K562 (cell line): Measurements from ENCODE around the gene RABL6. TPM values are rescaled to one million over a fixed set of nuclear protein-coding genes. Genes with fewer than 3 reads are reported as not detected.

ENCODE experiments used
- ATAC-seq: fragments of 200-7000 bp; cut with Tn5 transposase; 3 replicates; pipeline ENCODE4 v1.9.1; 2020; ENCODE audit warnings: moderate library complexity
- Bru-seq: library from RNA; stranded (reverse); fragments of 400-500 nt; gene quantifications from one replicate; lab custom pipeline; 2021; lab: Mats Ljungman, UMichigan
- BruChase-seq, 2 experiments: library from RNA; stranded (reverse); fragments of 400-500 nt; gene quantifications; one replicate each; lab custom pipeline; 2021; lab: Mats Ljungman, UMichigan
- BruUV-seq: library from RNA; stranded (reverse); fragments of 400-500 nt; replicated peaks from 2 replicates; lab custom pipeline; 2021; lab: Mats Ljungman, UMichigan
- CTCF ChIA-PET: fragments of 300-600 bp; formaldehyde crosslinking; extraction: SDS; loops from one replicate; lab custom pipeline; 2021; ENCODE audit warnings: low intra/inter-chr PET ratio; lab: Yijun Ruan, JAX
- POLR2A ChIA-PET: fragments of 300-600, 350-650 bp; sonication (Branson Sonifier 250); formaldehyde crosslinking; extraction: SDS; loops from one replicate; lab custom pipeline; 2021; ENCODE audit warnings: antibody characterized with exemption, inconsistent platforms; lab: Yijun Ruan, JAX
- DNase-seq, 4 experiments: peaks; one replicate each; pipeline versions ENCODE4 v3.0.0 to v3.0.0-alpha.2; 2011 to 2018; ENCODE audit warnings: low spot score in 3 of 4, mixed read lengths in 3 of 4; ENCODE audit errors: extremely low read depth in 1 of 4
- FAIRE-seq: peaks from 2 replicates; lab custom pipeline; 2011; peaks lifted over from hg19 to GRCh38; lab: Jason Lieb, UNC
- H2AFZ ChIP-seq: 2 replicates; pipeline ENCODE4 v1.6.0; 2011; ENCODE audit warnings: low read depth, low read length, control low read depth, inconsistent platforms
- H3K27ac ChIP-seq: fragments of 200-600 bp; 3 replicates; pipeline ENCODE4 v1.8.0; 2011; ENCODE audit warnings: low read depth, mild to moderate bottlenecking, control low read depth, inconsistent platforms, low read length, moderate library complexity, mixed read lengths; ENCODE audit errors: extremely low read depth
- H3K27me3 ChIP-seq, 2 experiments: fragments of 300-600 bp in 1 of 2; 2 replicates in 1 of 2; 3 replicates in 1 of 2; pipeline versions ENCODE4 v1.6.0 to v1.8.0; 2011; ENCODE audit warnings: inconsistent platforms in 2 of 2, low read length in 2 of 2, mild to moderate bottlenecking in 1 of 2, mixed read lengths in 1 of 2, moderate library complexity in 1 of 2; ENCODE audit not compliant: control insufficient read depth in 2 of 2, insufficient read depth in 2 of 2
- H3K36me3 ChIP-seq: fragments of 300-600 bp; 3 replicates; pipeline ENCODE4 v1.8.0; 2011; ENCODE audit warnings: mild to moderate bottlenecking, low read length, inconsistent platforms; ENCODE audit not compliant: control insufficient read depth, insufficient read depth
- H3K4me1 ChIP-seq, 2 experiments: fragments of 200-600 bp in 1 of 2; replicated peaks in 1 of 2; 2 replicates in 1 of 2; 3 replicates in 1 of 2; pipeline versions ENCODE4 v1.5.1 to v1.8.0; 2011; ENCODE audit warnings: inconsistent platforms in 2 of 2, low read length in 2 of 2, mild to moderate bottlenecking in 1 of 2, mixed read lengths in 1 of 2, moderate library complexity in 1 of 2; ENCODE audit not compliant: control insufficient read depth in 2 of 2, insufficient read depth in 2 of 2
- H3K4me2 ChIP-seq: 2 replicates; pipeline ENCODE4 v1.6.1; 2011; ENCODE audit warnings: low read length, control low read depth, inconsistent platforms, mixed read lengths; ENCODE audit not compliant: insufficient read depth
- H3K4me3 ChIP-seq: fragments of 200-600 bp; sonication (generic), shearing (Covaris generic); 2 replicates; pipeline ENCODE4 v1.5.1; 2016; ENCODE audit warnings: control low read depth, inconsistent platforms
- H3K79me2 ChIP-seq: fragments of 200-600 bp; 3 replicates; pipeline ENCODE4 v1.8.0; 2011; ENCODE audit warnings: low read length, inconsistent platforms; ENCODE audit not compliant: control insufficient read depth, insufficient read depth
- H3K9ac ChIP-seq, 2 experiments: 2 replicates each; pipeline versions ENCODE4 v1.6.0 to v1.6.1; 2011; ENCODE audit warnings: low read depth in 2 of 2, low read length in 2 of 2, control low read depth in 1 of 2, inconsistent platforms in 1 of 2, mild to moderate bottlenecking in 1 of 2, mixed read lengths in 1 of 2; ENCODE audit not compliant: insufficient read depth in 1 of 2
- H3K9me1 ChIP-seq: one replicate; pipeline ENCODE4 v1.6.0; 2011; ENCODE audit warnings: inconsistent platforms, mild to moderate bottlenecking, low read length, moderate library complexity; ENCODE audit not compliant: control insufficient read depth, insufficient read depth
- H3K9me3 ChIP-seq: replicated peaks from 2 replicates; pipeline ENCODE4 v1.5.1; 2011; ENCODE audit warnings: low read depth, low read length, inconsistent platforms; ENCODE audit not compliant: control insufficient read depth, insufficient read depth
- H4K20me1 ChIP-seq: replicated peaks from 2 replicates; pipeline ENCODE4 v1.6.1; 2011; ENCODE audit warnings: low read length, inconsistent platforms, mixed read lengths; ENCODE audit not compliant: control insufficient read depth, insufficient read depth
- CHCHD3 ChIP-seq: fragments of 250-450 bp; sonication (Bioruptor Pico); IDR thresholded peaks from 2 replicates; pipeline ENCODE4 v2.1.2; 2022; ENCODE audit warnings: mild to moderate bottlenecking
- HDAC6 ChIP-seq: IDR thresholded peaks from 2 replicates; pipeline ENCODE4 v1.6.1; 2012; ENCODE audit warnings: low read depth, mild to moderate bottlenecking, control low read depth, inconsistent platforms, low read length, moderate library complexity
- POLR2A ChIP-seq: fragments of 450-650 bp; conservative IDR thresholded peaks from 2 replicates; pipeline ENCODE4 v1.6.1; 2016
- POLR3A ChIP-seq: IDR thresholded peaks from 2 replicates; pipeline ENCODE4 v1.6.1; 2011; ENCODE audit warnings: borderline replicate concordance, mild to moderate bottlenecking, moderate library complexity; ENCODE audit not compliant: insufficient read length, insufficient read depth; ENCODE audit errors: extremely low read depth
- SMAD1 ChIP-seq: fragments of 150-350 bp; IDR thresholded peaks from 2 replicates; pipeline ENCODE4 v1.6.1; 2014; ENCODE audit warnings: low read length, low read depth; ENCODE audit not compliant: partially characterized antibody
- ZC3H4 ChIP-seq: sonication (generic); formaldehyde crosslinking; IDR thresholded peaks from 2 replicates; pipeline ENCODE4 v1.9.0; 2021; ENCODE audit warnings: missing genetic modification reagents, borderline replicate concordance
- ZFPM2 ChIP-seq: fragments of 250-450 bp; sonication (Bioruptor Pico); IDR thresholded peaks from 2 replicates; pipeline ENCODE4 v1.5.1; 2022; ENCODE audit warnings: mild to moderate bottlenecking
- ZNF384 ChIP-seq: IDR thresholded peaks from 2 replicates; pipeline ENCODE4 v1.6.1; 2012; ENCODE audit warnings: low read depth, low read length, improper control_type of control experiment
- WGBS: fragments of 100-300 bp; shearing (Covaris generic); methylation state at CpG from one replicate; pipeline ENCODE4 v1.1.6; 2016; ENCODE audit warnings: low coverage, mixed read lengths; ENCODE audit not compliant: insufficient coverage; ENCODE audit errors: missing lambda C conversion rate; 5-methylcytosine and 5-hydroxymethylcytosine counted together
- in situ Hi-C: fragments of 300-500 bp; cut with MboI; formaldehyde crosslinking; loops from 4 replicates; pipeline ENCODE4 v1.15.0; 2018; ENCODE audit warnings: inconsistent platforms, mixed read lengths
- intact Hi-C: fragments of 100-400 bp; cut with micrococcal nuclease; formaldehyde crosslinking; loops from 2 replicates; pipeline ENCODE4 v1.14.2; 2022
- long read RNA-seq, 3 experiments: library from polyadenylated mRNA in 2 of 3; library from RNA in 1 of 3; unstranded in 2 of 3; stranded (forward) in 1 of 3; transcript quantifications; one replicate each; pipeline ENCODE4 v2.0.0, GENCODE V29; 2019 to 2022
- polyA minus RNA-seq, 3 experiments: library from RNA; depleted of rRNA, polyadenylated mRNA; stranded (reverse); fragments of >200 nt; gene quantifications; 2 replicates each; pipeline ENCODE4 v1.2.3, GENCODE V29; 2011
- polyA plus RNA-seq, 8 experiments: library from polyadenylated mRNA; depleted of rRNA in 4 of 8; stranded (reverse) in 5 of 8; unstranded in 3 of 8; fragments of >200 nt; fragmentation: Nextera tagmentation in 2 of 8; fragmentation: Illumina TruSeq in 1 of 8; extraction: Ambion mirVana in 2 of 8; extraction: Trizol in 1 of 8; gene quantifications; 2 replicates each; pipeline versions ENCODE4 v1.2.1 to v1.2.3, GENCODE V29; 2011 to 2014; ENCODE audit warnings: inconsistent platforms in 1 of 8, missing spikeins in 1 of 8
- total RNA-seq, 7 experiments: library from RNA; depleted of rRNA in 6 of 7; stranded (reverse); fragments of >200 nt in 6 of 7; fragmentation: Illumina TruSeq in 2 of 7; extraction: Trizol in 2 of 7; gene quantifications; 2 replicates each; pipeline versions ENCODE4 v1.2.1 to v1.2.3, GENCODE V29; 2011 to 2021; ENCODE audit warnings: low replicate concordance in 1 of 7
- TF ChIP-seq, protein P1 (sequence below): sonication (generic); formaldehyde crosslinking; IDR thresholded peaks from 2 replicates; pipeline ENCODE4 v1.8.0; 2022; ENCODE audit warnings: missing genetic modification reagents, mild to moderate bottlenecking, moderate library complexity, borderline replicate concordance
- TF ChIP-seq, protein P2 (sequence below): IDR thresholded peaks from 2 replicates; pipeline ENCODE4 v1.6.1; 2014; ENCODE audit warnings: antibody characterized with exemption

RABL6 gene, protein sequence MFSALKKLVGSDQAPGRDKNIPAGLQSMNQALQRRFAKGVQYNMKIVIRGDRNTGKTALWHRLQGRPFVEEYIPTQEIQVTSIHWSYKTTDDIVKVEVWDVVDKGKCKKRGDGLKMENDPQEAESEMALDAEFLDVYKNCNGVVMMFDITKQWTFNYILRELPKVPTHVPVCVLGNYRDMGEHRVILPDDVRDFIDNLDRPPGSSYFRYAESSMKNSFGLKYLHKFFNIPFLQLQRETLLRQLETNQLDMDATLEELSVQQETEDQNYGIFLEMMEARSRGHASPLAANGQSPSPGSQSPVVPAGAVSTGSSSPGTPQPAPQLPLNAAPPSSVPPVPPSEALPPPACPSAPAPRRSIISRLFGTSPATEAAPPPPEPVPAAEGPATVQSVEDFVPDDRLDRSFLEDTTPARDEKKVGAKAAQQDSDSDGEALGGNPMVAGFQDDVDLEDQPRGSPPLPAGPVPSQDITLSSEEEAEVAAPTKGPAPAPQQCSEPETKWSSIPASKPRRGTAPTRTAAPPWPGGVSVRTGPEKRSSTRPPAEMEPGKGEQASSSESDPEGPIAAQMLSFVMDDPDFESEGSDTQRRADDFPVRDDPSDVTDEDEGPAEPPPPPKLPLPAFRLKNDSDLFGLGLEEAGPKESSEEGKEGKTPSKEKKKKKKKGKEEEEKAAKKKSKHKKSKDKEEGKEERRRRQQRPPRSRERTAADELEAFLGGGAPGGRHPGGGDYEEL
- total RNA-seq (2011; cell fraction: chromatin; rRNA removed; ENCODE audit: low replicate concordance) = 250 and 572 TPM in 2 replicates
- 321 and 330 TPM in 2 replicates for total RNA-seq (2011; cell fraction: nucleolus; rRNA removed)
- 231 and 237 TPM in 2 replicates for total RNA-seq (2011; cell fraction: nucleoplasm; rRNA removed)
- total RNA-seq (2014; rRNA removed) = 141 and 154 TPM in 2 replicates
- 34.2 and 44.6 TPM in 2 replicates for total RNA-seq (2014; rRNA removed; fragmentation: Illumina TruSeq; extraction: Trizol)
- total RNA-seq (2015; rRNA removed; fragmentation: Illumina TruSeq; extraction: Trizol) = 84.5 and 85.0 TPM in 2 replicates
- total RNA-seq (2021) = 165 and 181 TPM in 2 replicates
- polyA plus RNA-seq (2011; rRNA removed) = 109 and 142 TPM in 2 replicates
- 89.0 and 119 TPM in 2 replicates for polyA plus RNA-seq (2011; cell fraction: cytosol; rRNA removed)
- 341 and 396 TPM in 2 replicates for polyA plus RNA-seq (2011; cell fraction: nucleus; rRNA removed)
- 134 and 138 TPM in 2 replicates for polyA plus RNA-seq (2012)
- 68.9 and 82.6 TPM in 2 replicates for polyA plus RNA-seq (2014; fragmentation: Illumina TruSeq; extraction: Trizol)
- polyA plus RNA-seq (2014; fragmentation: Nextera tagmentation; extraction: Ambion mirVana) = 1 to 10 TPM; 5.6 to 6.4 TPM
- polyA plus RNA-seq (2014; rRNA removed) = 121 and 124 TPM in 2 replicates
- 64.4 and 75.7 TPM in 2 replicates for polyA minus RNA-seq (2011; rRNA and poly(A)+ RNA removed)
- polyA minus RNA-seq (2011; cell fraction: cytosol; rRNA and poly(A)+ RNA removed) = 71.6 and 75.2 TPM in 2 replicates
- 89.1 and 116 TPM in 2 replicates for polyA minus RNA-seq (2011; cell fraction: nucleus; rRNA and poly(A)+ RNA removed)
- Bru-seq, nascent RNA = percentile 80 among the genes with signal in this experiment
- BruChase-seq, experiment 1, labeled RNA remaining after a 2-hour chase = percentile 77 among the genes with signal in this experiment
- percentile 85 among the genes with signal in this experiment for BruChase-seq, experiment 2, labeled RNA remaining after a 6-hour chase
- long read RNA-seq, experiment 1, transcript RABL6-204 (8 exons, 1,580 nt) = minor isoform, 11 of 397 reads
- long read RNA-seq, experiment 1, transcript RABL6-201 (15 exons, 3,091 nt) = major isoform, 31 of 397 reads
- long read RNA-seq, experiment 1, transcript RABL6-205 (6 exons, 3,328 nt) = minor isoform, 8 of 397 reads
- long read RNA-seq, experiment 1, partial matches to known transcripts = 267 of 397 reads
- long read RNA-seq, experiment 1, other reads (novel, unspliced or antisense) = 79 of 397 reads
- long read RNA-seq, experiment 2, transcript RABL6-204 (8 exons, 1,580 nt) = minor isoform, 9 of 248 reads
- long read RNA-seq, experiment 2, transcript RABL6-201 (15 exons, 3,091 nt) = major isoform, 39 of 248 reads
- long read RNA-seq, experiment 2, partial matches to known transcripts = 179 of 248 reads
- long read RNA-seq, experiment 2, other reads (novel, unspliced or antisense) = 20 of 248 reads
- long read RNA-seq, experiment 3, partial matches to known transcripts = 4 of 5 reads
- long read RNA-seq, experiment 3, other reads (novel, unspliced or antisense) = 0 of 5 reads

DNA sequence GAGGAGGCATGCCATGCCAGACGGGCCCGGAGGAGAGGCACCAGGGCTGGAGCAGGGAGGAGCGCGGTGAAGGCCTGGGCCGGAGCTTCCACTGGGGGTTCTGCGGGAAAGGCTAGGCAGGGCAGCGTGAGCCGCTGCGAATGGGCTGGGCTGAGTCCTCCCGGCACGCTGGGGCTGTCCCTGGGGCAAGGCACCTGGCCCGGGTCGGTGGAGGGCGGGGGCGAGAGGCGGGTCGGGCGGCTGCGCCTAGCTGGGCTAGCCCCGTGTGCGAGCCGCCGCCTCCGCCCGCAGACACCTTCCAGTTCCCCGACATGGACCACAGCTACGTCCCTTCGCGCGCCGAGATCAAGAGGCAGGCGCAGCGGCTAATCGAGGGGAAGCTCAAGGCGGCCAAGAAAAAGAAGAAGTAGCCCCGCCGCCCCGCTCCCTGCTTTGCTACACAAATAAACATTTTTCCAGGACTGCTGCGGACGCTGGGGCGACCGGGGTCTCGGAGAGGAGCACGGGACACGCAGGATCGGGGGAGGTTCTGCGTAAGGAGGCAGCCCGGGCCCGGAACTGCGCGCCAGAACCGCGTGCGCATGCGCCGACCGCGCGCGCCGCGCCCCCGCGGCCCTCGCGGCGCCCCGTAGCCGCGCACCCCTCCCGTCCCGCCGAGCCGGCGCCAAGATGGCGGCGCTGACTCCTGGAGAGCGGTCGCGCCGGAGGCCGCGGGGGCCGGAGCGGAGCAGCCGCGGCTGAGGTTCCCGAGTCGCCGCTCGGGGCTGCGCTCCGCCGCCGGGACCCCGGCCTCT is at the start of gene RABL6:
RABL6 (plus strand) TSS at position 668 of the 794 bp plus-strand sequence. CDS start 249 bp downstream, outside the sequence.
- H3K9me1 ChIP-seq = no peaks in the 10 kb centered on the region
- ATAC-seq = peak; percentile 72
- H3K9me3 ChIP-seq = no peaks in the 10 kb centered on the region
- under 1% methylated on average over 80 of the region's 96 CpGs for WGBS
- CTCF ChIA-PET = no interaction called here
- H3K27ac ChIP-seq = peak within 1 kb of the TSS; percentile 91
- peaks cover 42% of the 10 kb centered on the region for H3K36me3 ChIP-seq
- peak; percentile 88 to 95 (median 92) for DNase-seq
- H3K4me3 ChIP-seq = peak within 1 kb of the TSS; percentile 97
- H3K79me2 ChIP-seq = peaks cover 62% of the 10 kb centered on the region
- H2AFZ ChIP-seq = peak within 1 kb of the TSS; percentile 94
- POLR2A ChIA-PET = interaction anchor here (0.6 to 3.6 kb wide), 9 partner anchors 8 to 279 kb away, joined by 3 to 14 read pairs (median 3); no protein-coding TSS in a partner anchor
- no peak for FAIRE-seq
- H3K4me2 ChIP-seq = peak within 1 kb of the TSS; percentile 94
- no peaks in the 10 kb centered on the region for H4K20me1 ChIP-seq
- BruUV-seq = TSS peak; percentile 84
- no peaks in the 10 kb centered on the region for H3K27me3 ChIP-seq
- H3K4me1 ChIP-seq = peaks cover 26 to 56% of the 10 kb centered on the region in 2 experiments
- intact Hi-C loops (no loop called here), in situ Hi-C loops (no loop called here)
- H3K9ac ChIP-seq = peak within 1 kb of the TSS; percentile 77 to 99
- TF ChIP-seq ZFPM2 (no peak), POLR2A (peak; percentile 81), SMAD1 (no peak), CHCHD3 (CRISPR knock-in tag) (no peak), ZNF384 (no peak), HDAC6 (no peak), ZC3H4 (CRISPR knock-in tag) (no peak), POLR3A (no peak)
- TF ChIP-seq, protein P1, sequence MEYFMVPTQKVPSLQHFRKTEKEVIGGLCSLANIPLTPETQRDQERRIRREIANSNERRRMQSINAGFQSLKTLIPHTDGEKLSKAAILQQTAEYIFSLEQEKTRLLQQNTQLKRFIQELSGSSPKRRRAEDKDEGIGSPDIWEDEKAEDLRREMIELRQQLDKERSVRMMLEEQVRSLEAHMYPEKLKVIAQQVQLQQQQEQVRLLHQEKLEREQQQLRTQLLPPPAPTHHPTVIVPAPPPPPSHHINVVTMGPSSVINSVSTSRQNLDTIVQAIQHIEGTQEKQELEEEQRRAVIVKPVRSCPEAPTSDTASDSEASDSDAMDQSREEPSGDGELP (CRISPR knock-in tag) = peak; percentile 57; the same call in 1 of the 2 replicates
- TF ChIP-seq, protein P2, sequence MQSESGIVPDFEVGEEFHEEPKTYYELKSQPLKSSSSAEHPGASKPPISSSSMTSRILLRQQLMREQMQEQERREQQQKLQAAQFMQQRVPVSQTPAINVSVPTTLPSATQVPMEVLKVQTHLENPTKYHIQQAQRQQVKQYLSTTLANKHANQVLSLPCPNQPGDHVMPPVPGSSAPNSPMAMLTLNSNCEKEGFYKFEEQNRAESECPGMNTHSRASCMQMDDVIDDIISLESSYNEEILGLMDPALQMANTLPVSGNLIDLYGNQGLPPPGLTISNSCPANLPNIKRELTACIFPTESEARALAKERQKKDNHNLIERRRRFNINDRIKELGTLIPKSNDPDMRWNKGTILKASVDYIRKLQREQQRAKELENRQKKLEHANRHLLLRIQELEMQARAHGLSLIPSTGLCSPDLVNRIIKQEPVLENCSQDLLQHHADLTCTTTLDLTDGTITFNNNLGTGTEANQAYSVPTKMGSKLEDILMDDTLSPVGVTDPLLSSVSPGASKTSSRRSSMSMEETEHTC = 0 out of 2 replicates have a peak, but pooled peaks have one; percentile 38
